ENCODE measurements around the gene KRT6B.
A peak's percentile ranks its signal among the peaks of the same experiment; 100 is the strongest.
"Not testable (repeated sequence)": the region's sequence is repeated elsewhere in the genome, so short reads cannot be mapped to it uniquely, and the experiment has no call there.

KRT6B gene

GRCh38 chr12:52452101-52452500 lies at the start of gene KRT6B:
Gene KRT6B, minus strand, starts transcription at chr12:52452146. Its CDS starts 68 bp downstream, at chr12:52452078.
- no peak for DNase-seq

GRCh38 chr12:52501490-52501889 lies 49.5 kb upstream of the KRT6B start:
- DNase-seq, result no peak

GRCh38 chr12:52500574-52500973 lies 48.6 kb upstream of the KRT6B start:
- not testable (repeated sequence) for DNase-seq

- DNase-seq, result no peak
Measured at GRCh38 chr12:52499806-52500560, 48.0 kb upstream of the KRT6B start.

- DNase-seq, result no peak
Measured at GRCh38 chr12:52498946-52499345, 47.0 kb upstream of the KRT6B start.

- DNase-seq, result no peak
Measured at GRCh38 chr12:52497975-52498374, 46.0 kb upstream of the KRT6B start.

GRCh38 chr12:52496590-52497071 lies 44.7 kb upstream of the KRT6B start:
- no peak for DNase-seq

GRCh38 chr12:52496054-52496453 lies 44.1 kb upstream of the KRT6B start:
- DNase-seq, result peak in 1 of 2 experiments; percentile 3

- peak; percentile 6 to 29 for DNase-seq
Measured at GRCh38 chr12:52495389-52495788, 43.4 kb upstream of the KRT6B start.

GRCh38 chr12:52494518-52494917 lies 42.6 kb upstream of the KRT6B start:
- no peak for DNase-seq

GRCh38 chr12:52494100-52494499 lies 42.2 kb upstream of the KRT6B start:
- DNase-seq, result no peak

GRCh38 chr12:52493172-52493571 lies 41.2 kb upstream of the KRT6B start, which contains the start of gene KRT6A:
Gene KRT6A, minus strand, starts transcription at chr12:52493257. Its CDS starts 69 bp downstream, at chr12:52493188.
- no peak for DNase-seq

GRCh38 chr12:52492405-52492804 lies 40.5 kb upstream of the KRT6B start:
- DNase-seq, result not testable (repeated sequence)

- not testable (repeated sequence) for DNase-seq
Measured at GRCh38 chr12:52491495-52491894, 39.5 kb upstream of the KRT6B start.

GRCh38 chr12:52488736-52489135 lies 36.8 kb upstream of the KRT6B start:
- no peak for DNase-seq

- DNase-seq, result not testable (repeated sequence)
Measured at GRCh38 chr12:52487744-52488443, 35.9 kb upstream of the KRT6B start.

- no peak for DNase-seq
Measured at GRCh38 chr12:52487211-52487610, 35.3 kb upstream of the KRT6B start.

GRCh38 chr12:52486166-52487105 lies 34.5 kb upstream of the KRT6B start:
- no peak for DNase-seq

GRCh38 chr12:52480073-52480472 lies 28.1 kb upstream of the KRT6B start:
- DNase-seq, result no peak

- no peak for DNase-seq
Measured at GRCh38 chr12:52477651-52478050, 25.7 kb upstream of the KRT6B start.

- no peak for DNase-seq
Measured at GRCh38 chr12:52474212-52474611, 22.3 kb upstream of the KRT6B start.

GRCh38 chr12:52473768-52474167 lies 21.8 kb upstream of the KRT6B start, which contains the start of gene KRT6C:
Gene KRT6C, minus strand, starts transcription at chr12:52473805. Its CDS starts 68 bp downstream, at chr12:52473737.
- no peak for DNase-seq

GRCh38 chr12:52469853-52470252 lies 17.9 kb upstream of the KRT6B start:
- no peak for DNase-seq

Data from SHP77 (cell line).